SK-N-SH (cell line): ENCODE data around the gene RSPO4. TPM values are rescaled to one million over a fixed set of nuclear protein-coding genes. Genes with fewer than 3 reads are reported as not detected.

Source experiments
- CTCF ChIA-PET: fragments of 300-600, 350-600 bp; formaldehyde crosslinking; extraction: SDS; loops from one replicate; lab custom pipeline; 2021; lab: Yijun Ruan, JAX
- POLR2A ChIA-PET: fragments of 350-600 bp; sonication (Branson Sonifier 250); formaldehyde crosslinking; extraction: SDS; loops from one replicate; lab custom pipeline; 2020; ENCODE audit warnings: antibody characterized with exemption, inconsistent platforms; lab: Yijun Ruan, JAX
- DNase-seq: peaks from one replicate; pipeline ENCODE4 v3.0.0; 2012
- H2AFZ ChIP-seq: fragments of 200-600 bp; sonication (generic); 2 replicates; pipeline ENCODE4 v1.8.1; 2016; ENCODE audit warnings: antibody characterized with exemption, mild to moderate bottlenecking, low read depth
- H3F3A ChIP-seq: fragments of 200-600 bp; sonication (generic); replicated peaks from 2 replicates; pipeline ENCODE3; 2016; ENCODE audit warnings: antibody characterized with exemption, mild to moderate bottlenecking; ENCODE audit not compliant: insufficient read depth
- H3K27ac ChIP-seq, 2 experiments: fragments of 200-500 bp in 1 of 2; fragments of 200-600 bp in 1 of 2; sonication (Bioruptor generic) in 1 of 2; sonication (generic), shearing (Covaris generic) in 1 of 2; 2 replicates each; pipeline versions ENCODE4 v1.5.1 to v1.6.1; 2014 to 2016; ENCODE audit warnings: low read depth in 2 of 2, inconsistent platforms in 1 of 2, low read length in 1 of 2, mild to moderate bottlenecking in 1 of 2, mixed read lengths in 1 of 2
- H3K27me3 ChIP-seq: fragments of 200-600 bp; sonication (generic), shearing (Covaris generic); 2 replicates; pipeline ENCODE4 v1.6.1; 2016; ENCODE audit warnings: mixed run types; ENCODE audit not compliant: insufficient read depth
- H3K36me3 ChIP-seq, 2 experiments: fragments of 200-500 bp in 1 of 2; fragments of 200-600 bp in 1 of 2; sonication (Bioruptor generic) in 1 of 2; sonication (generic) in 1 of 2; replicated peaks in 1 of 2; 2 replicates each; pipeline versions ENCODE3 to v1.5.1; 2014 to 2016; ENCODE audit warnings: low read length in 1 of 2, mild to moderate bottlenecking in 1 of 2; ENCODE audit not compliant: insufficient read depth in 2 of 2, control insufficient read depth in 1 of 2
- H3K4me1 ChIP-seq, 2 experiments: fragments of 200-500 bp in 1 of 2; fragments of 200-600 bp in 1 of 2; sonication (Bioruptor generic) in 1 of 2; sonication (generic), shearing (Covaris generic) in 1 of 2; 2 replicates each; pipeline versions ENCODE4 v1.5.1 to v1.6.1; 2014 to 2016; ENCODE audit warnings: low read depth in 1 of 2, low read length in 1 of 2, mixed run types in 1 of 2; ENCODE audit not compliant: insufficient read depth in 2 of 2, control insufficient read depth in 1 of 2
- H3K4me2 ChIP-seq: fragments of 200-600 bp; sonication (generic), shearing (Covaris generic); 2 replicates; pipeline ENCODE4 v1.6.1; 2017; ENCODE audit warnings: mixed run types
- H3K4me3 ChIP-seq, 2 experiments: fragments of 200-500 bp in 1 of 2; fragments of 200-600 bp in 1 of 2; sonication (Bioruptor generic) in 1 of 2; sonication (generic), shearing (Covaris generic) in 1 of 2; 2 replicates each; pipeline versions ENCODE4 v1.5.1 to v1.8.1; 2014 to 2016; ENCODE audit warnings: low read depth in 2 of 2, inconsistent platforms in 1 of 2, low read length in 1 of 2, mild to moderate bottlenecking in 1 of 2, mixed read lengths in 1 of 2, moderate library complexity in 1 of 2
- H3K79me2 ChIP-seq: fragments of 200-600 bp; sonication (generic); 2 replicates; pipeline ENCODE4 v1.8.1; 2017; ENCODE audit warnings: mild to moderate bottlenecking; ENCODE audit not compliant: insufficient read depth
- H3K9ac ChIP-seq: fragments of 200-600 bp; sonication (generic); 2 replicates; pipeline ENCODE4 v1.6.1; 2017; ENCODE audit warnings: mixed run types
- H3K9me2 ChIP-seq: fragments of 200-600 bp; sonication (generic); 2 replicates; pipeline ENCODE4 v1.6.1; 2017; ENCODE audit warnings: mixed run types
- H3K9me3 ChIP-seq: fragments of 200-600 bp; sonication (generic); 2 replicates; pipeline ENCODE4 v1.6.1; 2017; ENCODE audit warnings: mixed run types, mild to moderate bottlenecking, moderate library complexity
- H4K20me1 ChIP-seq: fragments of 200-600 bp; sonication (generic); 2 replicates; pipeline ENCODE4 v1.6.1; 2017; ENCODE audit warnings: mild to moderate bottlenecking, mixed run types; ENCODE audit not compliant: insufficient read depth
- ELF1 ChIP-seq: IDR thresholded peaks from 2 replicates; pipeline ENCODE4 v1.4.0; 2012
- EP300 ChIP-seq, 2 experiments: IDR thresholded peaks; 2 replicates each; pipeline versions ENCODE4 v1.4.0 to v1.6.1; 2012; ENCODE audit warnings: borderline replicate concordance in 1 of 2, low read depth in 1 of 2, low read length in 1 of 2
- EZH2phosphoT487 ChIP-seq: fragments of 200-600 bp; sonication (generic); IDR thresholded peaks from 2 replicates; pipeline ENCODE4 v1.6.1; 2017; ENCODE audit warnings: low read depth, mixed run types, mild to moderate bottlenecking, antibody characterized with exemption, moderate library complexity, borderline replicate concordance
- FOSL2 ChIP-seq: IDR thresholded peaks from 2 replicates; pipeline ENCODE4 v1.4.0; 2012; ENCODE audit warnings: low read depth, mild to moderate bottlenecking, moderate library complexity, borderline replicate concordance
- GABPA ChIP-seq: IDR thresholded peaks from 2 replicates; pipeline ENCODE4 v1.4.0; 2012; ENCODE audit warnings: low read depth, mild to moderate bottlenecking
- GATA2 ChIP-seq: sonication (generic); formaldehyde crosslinking; IDR thresholded peaks from 2 replicates; pipeline ENCODE4 v1.5.0; 2020; ENCODE audit warnings: mild to moderate bottlenecking, missing genetic modification reagents
- MEF2A ChIP-seq: IDR thresholded peaks from 2 replicates; pipeline ENCODE4 v1.4.0; 2012; ENCODE audit warnings: low read depth, borderline replicate concordance
- NFIC ChIP-seq: IDR thresholded peaks from 2 replicates; pipeline ENCODE4 v1.4.0; 2012; ENCODE audit warnings: borderline replicate concordance
- NRF1 ChIP-seq: IDR thresholded peaks from 2 replicates; pipeline ENCODE4 v1.6.1; 2012; ENCODE audit warnings: low read depth, mild to moderate bottlenecking, low read length
- PBX3 ChIP-seq: IDR thresholded peaks from 2 replicates; pipeline ENCODE4; 2012
- RAD21 ChIP-seq: IDR thresholded peaks from 2 replicates; pipeline ENCODE4 v1.6.1; 2012; ENCODE audit warnings: mild to moderate bottlenecking, low read length
- RCOR1 ChIP-seq: fragments of 150-350 bp; IDR thresholded peaks from 2 replicates; pipeline ENCODE4 v1.6.1; 2017; ENCODE audit warnings: antibody characterized with exemption, low read length
- RXRA ChIP-seq: IDR thresholded peaks from 2 replicates; pipeline ENCODE4 v1.4.0; 2012; ENCODE audit warnings: low read depth, mild to moderate bottlenecking, borderline replicate concordance
- TEAD4 ChIP-seq: IDR thresholded peaks from 2 replicates; pipeline ENCODE4 v1.4.0; 2012; ENCODE audit warnings: mild to moderate bottlenecking, borderline replicate concordance; ENCODE audit not compliant: insufficient read depth
- YY1 ChIP-seq: IDR thresholded peaks from 2 replicates; pipeline ENCODE4 v1.4.0; 2012; ENCODE audit warnings: low read depth, mild to moderate bottlenecking
- ZBTB33 ChIP-seq: IDR thresholded peaks from 2 replicates; pipeline ENCODE4 v1.4.0; 2012; ENCODE audit warnings: low read depth, borderline replicate concordance
- WGBS: methylation state at CpG from one replicate; pipeline ENCODE4 v1.1.6; 2017; ENCODE audit warnings: low lambda C conversion rate; 5-methylcytosine and 5-hydroxymethylcytosine counted together
- polyA plus RNA-seq, 3 experiments: library from polyadenylated mRNA; depleted of rRNA; stranded (reverse); fragments of >200 nt; gene quantifications; 2 replicates each; pipeline ENCODE4 v1.2.3, GENCODE V29; 2012
- TF ChIP-seq, protein P1 (sequence below): fragments of 150-350 bp; IDR thresholded peaks from 2 replicates; pipeline ENCODE4 v1.6.1; 2017; ENCODE audit warnings: antibody characterized with exemption, low read length, low read depth, borderline replicate concordance
- TF ChIP-seq, protein P2 (sequence below): fragments of 150-350 bp; IDR thresholded peaks from 2 replicates; pipeline ENCODE4 v1.6.1; 2016; ENCODE audit warnings: mild to moderate bottlenecking, low read depth, low read length

RSPO4 gene
- polyA plus RNA-seq, 1 of the 3 experiments (the other 2 are of a cell fraction), result not detected

GRCh38 chr20:933029-933428 is 69.1 kb downstream of the RSPO4 start:
- Histone ChIP-seq H3K9me3 (peaks cover 9% of the 10 kb centered on the region; the same call in 1 of the 2 replicates), H3F3A (no peaks in the 10 kb centered on the region), H3K9me2 (no peaks in the 10 kb centered on the region), H3K4me3 (no peak overlapping the region), H2AFZ (no peak overlapping the region), H3K4me1 (no peaks in the 10 kb centered on the region), H4K20me1 (no peaks in the 10 kb centered on the region), H3K79me2 (no peaks in the 10 kb centered on the region), H3K27me3 (no peaks in the 10 kb centered on the region), H3K27ac (no peak overlapping the region), H3K36me3 (no peaks in the 10 kb centered on the region), H3K4me2 (no peak overlapping the region), H3K9ac (no peak overlapping the region)
- POLR2A ChIA-PET, result no interaction called here
- 13% methylated on average over 2 of the region's 2 CpGs for WGBS
- TF ChIP-seq EP300 (IDR thresholded peaks at IDR 0.05; ENCODE audit: borderline replicate concordance in 1 of 2, low read depth in 1 of 2, low read length in 1 of 2), result no peak
- TF ChIP-seq EZH2phosphoT487, result no peak
- TF ChIP-seq MEF2A, result no peak
- TF ChIP-seq RAD21, result no peak
- TF ChIP-seq ZBTB33, result no peak
- no peak for TF ChIP-seq ELF1
- TF ChIP-seq RCOR1, result no peak
- TF ChIP-seq, protein P1, sequence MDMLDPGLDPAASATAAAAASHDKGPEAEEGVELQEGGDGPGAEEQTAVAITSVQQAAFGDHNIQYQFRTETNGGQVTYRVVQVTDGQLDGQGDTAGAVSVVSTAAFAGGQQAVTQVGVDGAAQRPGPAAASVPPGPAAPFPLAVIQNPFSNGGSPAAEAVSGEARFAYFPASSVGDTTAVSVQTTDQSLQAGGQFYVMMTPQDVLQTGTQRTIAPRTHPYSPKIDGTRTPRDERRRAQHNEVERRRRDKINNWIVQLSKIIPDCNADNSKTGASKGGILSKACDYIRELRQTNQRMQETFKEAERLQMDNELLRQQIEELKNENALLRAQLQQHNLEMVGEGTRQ, result no peak
- CTCF ChIA-PET, result interaction anchor here (1.0 to 1.8 kb wide), 2 partner anchors 99 to 114 kb away, joined by 4 to 6 read pairs; partner anchors contain the start of gene FAM110A
- DNase-seq, result no peak

DNA sequence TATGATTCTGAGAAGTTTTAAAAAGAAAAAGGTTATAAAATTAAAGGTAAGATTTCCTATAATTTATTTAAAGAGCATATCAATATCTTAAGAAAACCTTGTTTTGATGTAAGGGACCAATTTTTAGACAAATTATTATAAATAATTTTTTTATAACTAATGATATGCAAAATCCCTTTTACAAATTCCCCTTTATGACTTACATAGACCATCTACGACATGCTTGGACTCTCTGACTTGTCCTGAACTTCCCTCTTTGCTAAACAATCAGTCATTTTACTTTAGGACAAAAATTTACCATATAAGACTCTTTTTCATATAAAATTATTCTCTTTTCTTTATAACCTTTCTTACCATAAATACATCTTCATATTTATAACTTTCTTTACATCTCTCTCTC is 70.7 kb downstream of the RSPO4 start:
- H3K9me3 ChIP-seq, result peaks cover 9% of the 10 kb centered on the region; the same call in 1 of the 2 replicates
- no peaks in the 10 kb centered on the region for H3K27me3 ChIP-seq
- H3F3A ChIP-seq, result no peaks in the 10 kb centered on the region
- no peak overlapping the region for H3K9ac ChIP-seq
- no peaks in the 10 kb centered on the region for H4K20me1 ChIP-seq
- no peaks in the 10 kb centered on the region for H3K36me3 ChIP-seq
- no peak overlapping the region for H2AFZ ChIP-seq
- no peaks in the 10 kb centered on the region for H3K9me2 ChIP-seq
- H3K27ac ChIP-seq, result no peak overlapping the region
- no peaks in the 10 kb centered on the region for H3K79me2 ChIP-seq
- H3K4me3 ChIP-seq, result no peak overlapping the region
- CTCF ChIA-PET, result no interaction called here
- no peak for DNase-seq
- POLR2A ChIA-PET, result no interaction called here
- no peaks in the 10 kb centered on the region for H3K4me1 ChIP-seq
- H3K4me2 ChIP-seq, result no peak overlapping the region
- WGBS, result 2% methylated on average over 1 of the region's 1 CpG
- TF ChIP-seq YY1, result no peak; the same call in 1 of the 2 replicates
- TF ChIP-seq PBX3, result no peak
- TF ChIP-seq, protein P1, result no peak
- TF ChIP-seq FOSL2, result no peak
- no peak for TF ChIP-seq EP300 (IDR thresholded peaks at IDR 0.05; ENCODE audit: borderline replicate concordance in 1 of 2, low read depth in 1 of 2, low read length in 1 of 2)
- no peak for TF ChIP-seq RXRA
- TF ChIP-seq NFIC, result no peak
- TF ChIP-seq ZBTB33, result no peak
- TF ChIP-seq GABPA, result no peak
- TF ChIP-seq, protein P2, sequence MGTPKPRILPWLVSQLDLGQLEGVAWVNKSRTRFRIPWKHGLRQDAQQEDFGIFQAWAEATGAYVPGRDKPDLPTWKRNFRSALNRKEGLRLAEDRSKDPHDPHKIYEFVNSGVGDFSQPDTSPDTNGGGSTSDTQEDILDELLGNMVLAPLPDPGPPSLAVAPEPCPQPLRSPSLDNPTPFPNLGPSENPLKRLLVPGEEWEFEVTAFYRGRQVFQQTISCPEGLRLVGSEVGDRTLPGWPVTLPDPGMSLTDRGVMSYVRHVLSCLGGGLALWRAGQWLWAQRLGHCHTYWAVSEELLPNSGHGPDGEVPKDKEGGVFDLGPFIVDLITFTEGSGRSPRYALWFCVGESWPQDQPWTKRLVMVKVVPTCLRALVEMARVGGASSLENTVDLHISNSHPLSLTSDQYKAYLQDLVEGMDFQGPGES, result no peak
- no peak for TF ChIP-seq TEAD4
- TF ChIP-seq GATA2 (CRISPR knock-in tag), result no peak
- no peak for TF ChIP-seq NRF1
- no peak for TF ChIP-seq RAD21
